HG03558 (cell line): Measurements from ENCODE around the gene EIF3I.

Source experiments
- ATAC-seq: cut with Tn5 transposase; IDR thresholded peaks from one replicate; pipeline ENCODE4 v1.9.1; 2021; ENCODE audit warnings: moderate number of reproducible peaks; ENCODE audit not compliant: unreplicated experiment; ENCODE audit errors: extremely low read depth

EIF3I gene

GRCh38 chr1:32197837-32198236 lies 24.4 kb upstream of the EIF3I start:
- ATAC-seq = no peak

GRCh38 chr1:32198237-32199042 lies 23.8 kb upstream of the EIF3I start:
- no peak for ATAC-seq

GRCh38 chr1:32199043-32199716 lies 23.0 kb upstream of the EIF3I start:
- ATAC-seq = no peak

- no peak for ATAC-seq
Observed at GRCh38 chr1:32199717-32200072, 22.5 kb upstream of the EIF3I start.

- no peak for ATAC-seq
Observed at GRCh38 chr1:32200226-32201010, 21.8 kb upstream of the EIF3I start, which contains the start of gene CCDC28B. Gene CCDC28B (plus strand): TSS chr1:32200595. CDS start chr1:32201936, 1,341 bp downstream.

GRCh38 chr1:32201011-32201855 lies 21.0 kb upstream of the EIF3I start:
- no peak for ATAC-seq

GRCh38 chr1:32204943-32205361 lies 17.3 kb upstream of the EIF3I start:
- no peak for ATAC-seq

GRCh38 chr1:32205401-32206370 lies 16.5 kb upstream of the EIF3I start, which contains the start of gene IQCC:
Gene IQCC (plus strand): TSS chr1:32205671. CDS start chr1:32205682, 11 bp downstream.
- ATAC-seq = no peak

- ATAC-seq = no peak
Observed at GRCh38 chr1:32208469-32208868, 13.7 kb upstream of the EIF3I start.

- no peak for ATAC-seq
Observed at GRCh38 chr1:32208891-32209328, 13.3 kb upstream of the EIF3I start, which contains the start of gene DCDC2B. Gene DCDC2B (plus strand): TSS chr1:32209089. CDS start chr1:32209094, 5 bp downstream.

- no peak for ATAC-seq
Observed at GRCh38 chr1:32215629-32216480, 6.4 kb upstream of the EIF3I start.

- no peak for ATAC-seq
Observed at GRCh38 chr1:32216566-32216965, 5.6 kb upstream of the EIF3I start.

GRCh38 chr1:32219022-32219421 lies 3.2 kb upstream of the EIF3I start:
- no peak for ATAC-seq

- ATAC-seq = no peak
Observed at GRCh38 chr1:32220746-32221580, 1.2 kb upstream of the EIF3I start.

- no peak for ATAC-seq
Observed at GRCh38 chr1:32221581-32221979, 627 bp upstream of the EIF3I start.

- ATAC-seq = no peak
Observed at GRCh38 chr1:32223683-32224082, 1.5 kb downstream of the EIF3I start.

- ATAC-seq = no peak
Observed at GRCh38 chr1:32224285-32224684, 2.1 kb downstream of the EIF3I start.
